Amniotic epithelial cell (primary cell): ENCODE results near the gene C11orf97.
"Not testable (repeated sequence)": the region's sequence is repeated elsewhere in the genome, so short reads cannot be mapped to it uniquely, and the experiment has no call there.

ENCODE experiments used
- DNase-seq: peaks from one replicate; pipeline ENCODE4 v3.0.0-alpha.2; 2010; ENCODE audit warnings: low read depth

C11orf97 gene

DNA sequence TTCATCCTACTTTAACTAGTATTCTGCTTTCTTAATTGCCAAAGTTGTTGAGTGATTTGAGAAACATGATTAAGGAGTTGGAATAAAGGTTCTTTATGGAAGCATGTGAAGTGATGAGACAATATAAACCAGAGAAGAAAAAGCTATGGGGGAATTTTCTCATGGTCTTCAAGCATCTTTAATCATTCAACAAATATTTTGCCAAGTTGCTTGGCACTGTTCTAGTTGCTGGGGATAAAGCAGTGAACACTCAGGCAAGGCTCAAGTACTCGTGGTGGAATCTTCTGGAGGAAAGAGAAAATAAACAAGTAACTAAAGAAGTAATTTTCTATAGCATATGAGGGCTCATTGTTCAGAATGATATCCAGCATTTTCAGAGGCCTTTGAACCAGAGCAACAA is 45.7 kb downstream of the C11orf97 start:
- peak; percentile 10 for DNase-seq

DNA sequence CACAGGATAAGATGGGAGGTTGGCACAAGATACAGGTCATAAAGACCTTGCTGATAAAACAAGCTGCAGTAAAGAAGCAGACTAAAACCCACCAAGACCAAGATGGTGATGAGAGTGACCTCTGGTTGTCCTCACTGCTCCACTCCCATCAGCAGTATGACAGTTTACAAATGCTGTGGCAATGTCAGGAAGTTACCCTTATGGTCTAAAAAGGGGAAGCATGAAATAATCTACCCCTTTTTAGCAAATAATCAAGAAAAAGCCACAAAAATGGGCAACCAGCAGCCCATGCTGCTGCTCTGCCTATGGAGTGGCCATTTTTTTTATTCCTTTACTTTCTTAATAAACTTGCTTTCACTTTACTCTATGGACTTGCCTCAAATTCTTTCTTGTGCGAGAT is 46.2 kb downstream of the C11orf97 start:
- no peak for DNase-seq

DNA sequence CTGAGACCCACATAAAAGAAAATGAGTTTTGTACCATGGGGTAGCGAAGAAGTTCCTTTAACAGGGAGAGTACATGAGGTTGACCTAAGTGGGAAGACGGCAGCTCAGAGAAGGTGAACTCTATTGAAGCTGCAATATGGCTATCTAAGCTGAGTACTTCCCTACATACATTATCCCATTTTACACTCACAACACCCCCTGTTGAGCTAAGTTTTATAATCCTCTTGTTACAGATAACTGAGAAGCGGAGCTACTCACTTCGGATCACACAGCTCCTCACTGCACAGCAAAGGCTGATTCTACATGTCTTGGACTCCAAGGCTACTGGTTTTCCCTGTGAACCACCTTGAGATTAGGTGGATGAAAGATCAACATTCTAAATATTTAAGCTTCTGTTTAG is 46.7 kb downstream of the C11orf97 start:
- DNase-seq: no peak

DNA sequence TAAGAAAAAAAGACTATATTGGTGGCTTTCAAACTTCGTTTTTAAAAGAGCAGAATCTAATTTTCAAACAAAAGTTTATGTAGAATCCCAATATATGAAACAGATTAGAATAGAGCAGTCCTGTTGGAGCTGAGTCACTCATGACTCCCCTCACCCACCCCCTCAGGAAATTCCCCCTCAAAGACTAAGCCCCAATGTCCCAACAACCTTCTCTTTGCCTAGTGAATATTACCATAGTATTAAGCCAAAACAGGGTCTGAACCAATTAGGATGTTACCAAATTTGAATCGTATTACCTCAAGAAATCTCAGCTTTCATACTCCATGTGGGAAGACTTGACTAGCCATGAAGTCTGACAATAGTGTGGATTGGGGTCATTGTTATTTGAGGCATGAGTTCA is 47.1 kb downstream of the C11orf97 start:
- no peak for DNase-seq

DNA sequence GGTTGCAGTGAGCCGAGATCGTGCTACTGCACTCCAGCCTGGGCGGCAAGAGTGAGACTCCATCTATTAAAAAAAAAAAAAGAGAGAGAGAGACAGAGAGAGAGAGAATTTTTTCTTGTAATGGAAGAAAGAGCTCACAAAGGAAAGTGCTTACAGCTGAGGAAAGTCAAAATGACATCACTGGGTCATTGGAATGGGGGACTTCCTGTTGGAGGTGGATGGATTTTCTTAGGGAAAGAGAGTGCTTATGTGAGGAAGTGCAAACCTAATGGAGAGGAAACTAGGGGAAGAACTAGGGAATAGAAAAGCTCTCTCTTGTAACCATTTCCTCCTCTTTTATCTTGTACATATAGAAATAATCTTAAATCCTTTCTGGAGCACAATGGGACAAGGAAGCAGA is 48.6 kb downstream of the C11orf97 start:
- no peak for DNase-seq

DNA sequence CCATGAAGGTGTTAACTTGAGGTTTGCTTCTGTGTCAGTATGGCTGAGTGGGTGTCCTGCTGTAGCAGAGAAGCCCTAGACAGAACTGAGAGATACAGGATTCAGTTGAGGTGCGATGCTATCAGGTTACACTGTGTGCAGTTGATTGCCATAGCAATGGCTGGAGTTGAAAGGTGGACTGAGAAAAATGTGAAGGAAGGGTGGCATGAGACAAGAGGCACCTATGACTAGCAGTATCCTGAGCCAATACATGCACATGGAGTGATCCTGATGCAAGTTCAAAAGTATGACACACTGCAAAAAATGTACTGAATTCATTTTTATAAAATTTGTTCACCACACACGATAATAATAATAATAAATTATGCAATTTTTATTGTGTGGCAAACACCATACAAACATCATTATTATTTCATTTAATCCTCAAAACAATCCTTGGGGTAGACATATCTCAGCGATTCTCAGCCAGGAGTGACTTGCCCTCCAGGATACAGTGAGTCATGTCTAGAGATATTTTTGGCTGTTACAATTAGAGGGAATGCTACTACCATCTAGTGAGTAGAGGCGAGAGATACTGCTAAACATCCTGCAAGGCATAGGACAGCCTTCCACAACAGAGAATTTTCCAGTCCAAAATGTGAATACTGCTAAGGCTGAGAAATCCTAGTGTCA is 51.1 kb downstream of the C11orf97 start:
- DNase-seq: peak; percentile 64

DNA sequence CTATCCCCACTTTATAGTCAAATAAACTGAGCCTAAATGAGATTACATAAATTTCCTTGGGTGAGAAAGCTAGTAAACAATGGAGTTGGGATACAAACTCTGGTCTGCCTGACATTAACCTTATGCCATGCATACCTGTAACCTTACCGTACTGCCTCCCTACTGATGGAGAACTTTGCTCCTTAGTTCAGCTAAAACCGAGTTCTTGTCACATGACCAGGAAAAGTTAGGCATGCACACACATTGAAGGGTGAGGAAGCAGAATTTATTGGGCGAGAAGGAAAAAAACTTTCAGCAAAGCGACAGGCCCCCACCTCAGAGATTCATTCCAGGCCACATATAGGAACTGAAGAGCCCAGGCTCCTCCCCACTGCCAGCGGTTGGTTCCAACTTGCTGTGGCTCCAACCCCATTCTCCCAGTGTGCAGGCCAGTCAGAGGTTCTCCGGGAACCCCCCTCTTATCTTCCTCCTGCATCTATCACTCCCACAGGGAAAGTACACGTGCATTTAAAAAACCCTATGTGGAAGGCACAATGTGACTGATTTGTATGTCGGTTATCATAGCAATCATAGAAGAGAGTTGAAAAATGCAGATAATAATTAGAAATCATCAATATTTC is 51.7 kb downstream of the C11orf97 start:
- no peak for DNase-seq

DNA sequence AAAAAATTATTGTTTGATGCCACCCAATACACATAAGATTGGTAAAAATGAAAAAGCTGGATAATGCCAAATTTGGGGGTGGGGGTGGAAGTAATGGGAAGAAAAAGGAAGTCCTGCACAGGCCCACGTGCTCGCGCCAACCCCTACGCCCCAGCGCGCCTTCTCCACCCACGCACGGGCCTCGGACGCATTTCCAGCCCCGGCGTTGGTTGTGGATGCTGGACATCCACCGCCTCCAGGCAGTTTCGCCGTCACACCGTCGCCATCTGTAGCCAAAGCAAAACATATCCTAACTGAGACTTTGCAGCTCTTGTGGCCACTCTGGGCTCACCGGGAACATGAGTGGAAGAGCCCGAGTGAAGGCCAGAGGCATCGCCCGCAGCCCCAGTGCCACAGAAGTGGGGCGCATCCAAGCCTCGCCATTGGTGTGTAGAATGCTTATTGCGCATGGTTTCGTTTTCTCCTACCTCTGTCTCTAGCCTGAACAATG is 55.0 kb downstream of the C11orf97 start, which contains the start of gene PIWIL4:
PIWIL4 (plus strand) TSS at position 188 of the 490 bp plus-strand sequence; CDS start at position 339, 151 bp downstream.
- DNase-seq: no peak

DNA sequence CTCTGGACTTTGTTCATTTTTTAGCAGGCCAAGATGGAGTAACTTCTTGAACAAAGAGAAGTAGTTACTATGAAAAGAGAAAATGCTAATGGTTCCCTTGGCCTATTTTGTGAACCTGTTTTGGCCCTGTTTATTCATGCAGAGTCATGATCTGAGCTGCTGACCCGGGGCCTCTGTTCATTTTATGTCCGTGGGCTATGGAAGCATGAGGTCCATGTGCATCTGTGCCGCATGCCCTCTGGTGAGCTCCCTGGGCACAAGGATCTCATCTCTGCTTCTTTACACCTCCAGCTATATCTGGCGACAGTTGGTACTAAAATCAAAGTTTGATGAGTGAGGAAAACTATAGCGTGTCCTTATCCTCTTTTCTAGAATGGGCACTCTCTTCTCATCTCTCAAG is 55.9 kb downstream of the C11orf97 start:
- DNase-seq: no peak

DNA sequence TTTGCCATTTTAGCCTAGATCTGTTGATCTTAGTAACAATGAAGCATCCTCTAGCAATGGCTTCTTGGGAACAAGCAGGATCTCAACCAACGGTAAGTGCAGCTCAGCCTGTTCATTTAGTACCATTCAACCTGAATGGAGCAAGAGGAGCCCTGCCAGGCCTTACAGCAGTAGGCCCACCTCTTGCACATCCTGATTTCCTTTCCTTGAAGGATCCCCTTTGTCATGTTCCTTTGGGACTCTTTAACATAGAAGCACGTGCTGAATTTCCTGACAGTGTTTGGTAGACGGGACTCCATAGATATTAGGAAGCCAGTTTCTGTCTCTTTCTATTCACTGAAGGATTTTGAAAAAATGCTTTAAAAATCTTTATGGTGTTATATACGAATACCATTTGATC is 56.5 kb downstream of the C11orf97 start:
- DNase-seq: no peak

DNA sequence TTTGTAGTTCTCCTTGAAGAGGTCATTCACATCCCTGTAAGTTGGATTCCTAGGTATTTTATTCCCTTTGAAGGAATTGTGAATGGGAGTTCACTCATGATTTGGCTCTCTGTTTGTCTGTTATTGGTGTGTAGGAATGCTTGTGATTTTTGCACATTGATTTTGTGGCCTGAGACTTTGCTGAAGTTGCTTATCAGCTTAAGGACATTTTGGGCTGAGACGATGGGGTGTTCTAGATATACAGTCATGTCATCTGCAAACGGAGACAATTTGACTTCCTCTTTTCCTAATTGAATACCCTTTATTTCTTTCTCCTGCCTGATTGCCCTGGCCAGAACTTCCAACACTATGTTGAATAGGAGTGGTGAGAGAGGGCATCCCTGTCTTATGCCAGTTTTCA is 60.7 kb downstream of the C11orf97 start:
- DNase-seq: not testable (repeated sequence)

DNA sequence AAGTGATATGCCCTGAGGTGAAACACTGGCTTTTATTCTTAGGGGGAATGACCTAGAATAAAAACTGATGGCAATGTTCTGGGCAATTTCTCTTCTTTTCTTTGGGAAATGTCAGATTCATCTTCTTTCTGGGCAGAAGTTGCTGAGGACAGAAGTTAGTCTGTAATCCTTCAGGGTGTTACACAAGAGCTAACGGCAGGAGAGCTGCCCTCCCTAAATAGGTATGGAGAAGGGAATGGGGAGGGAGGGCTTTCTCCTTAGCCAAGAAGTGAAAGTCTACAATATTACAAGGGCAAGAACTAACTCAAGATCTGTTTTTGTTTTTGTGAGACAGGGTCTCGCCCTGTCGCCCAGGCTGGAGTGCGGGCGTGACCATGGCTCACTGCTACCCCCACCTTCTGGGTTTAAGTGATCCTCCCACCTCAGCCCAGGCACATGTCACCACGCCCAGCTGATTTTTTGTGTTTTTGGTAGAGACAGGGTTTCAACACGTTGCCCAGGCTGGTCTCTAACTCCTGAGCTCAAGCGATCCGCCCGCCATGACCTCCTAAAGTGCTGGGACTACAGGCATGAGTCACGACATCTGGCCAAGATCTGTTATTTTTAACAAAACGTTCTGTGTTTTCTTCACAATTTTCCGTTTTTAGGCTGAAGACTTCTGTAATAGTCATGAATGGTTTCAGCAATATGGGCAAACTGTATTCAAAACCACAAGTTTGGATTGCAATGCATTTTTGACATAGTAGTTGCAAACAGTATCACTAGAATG is 62.1 kb downstream of the C11orf97 start:
- DNase-seq: peak; percentile 94

DNA sequence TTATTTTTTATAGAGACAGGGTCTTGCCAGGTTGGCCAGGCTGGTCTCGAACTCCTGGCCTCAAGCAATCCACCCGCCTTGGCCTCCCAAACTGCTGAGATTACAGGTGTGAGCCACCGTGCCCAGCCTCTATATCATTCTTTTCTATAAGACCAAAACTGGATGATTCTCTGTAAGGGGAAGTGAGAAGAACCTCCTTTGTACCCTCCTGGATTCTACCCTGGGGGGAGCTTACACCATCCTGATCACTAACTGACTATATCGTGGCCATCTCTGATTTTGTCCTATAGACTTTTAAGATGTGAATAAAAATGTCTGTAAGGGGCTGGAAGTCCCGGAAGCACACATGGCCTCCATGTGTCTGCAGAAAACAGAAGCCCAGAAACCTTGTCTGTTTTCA is 64.0 kb downstream of the C11orf97 start:
- no peak for DNase-seq

DNA sequence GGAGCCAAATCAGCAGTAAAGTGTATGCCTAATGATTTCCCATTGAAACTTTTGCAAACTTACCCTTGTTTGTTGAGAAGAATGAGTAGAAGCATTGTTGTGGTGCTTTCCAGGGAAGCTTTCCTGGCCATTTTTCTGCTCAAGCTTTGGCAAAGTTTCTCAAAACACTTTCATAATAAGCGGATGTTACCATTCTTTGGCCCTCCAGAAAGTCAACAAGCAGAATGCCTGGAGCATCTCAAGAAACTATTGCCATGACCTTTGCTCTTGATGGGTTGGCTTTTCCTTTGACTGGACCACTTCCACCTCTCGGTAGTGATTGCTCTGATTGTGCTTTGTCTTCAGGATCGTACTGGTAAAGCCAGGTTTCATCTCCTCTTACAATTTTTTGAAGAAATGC is 65.6 kb downstream of the C11orf97 start:
- DNase-seq: no peak
